Coronary artery (tissue), 2 donors: ENCODE results near the gene TMEM161A.
"Not testable (repeated sequence)": the region's sequence is repeated elsewhere in the genome, so short reads cannot be mapped to it uniquely, and the experiment has no call there.

ENCODE experiments used
- DNase-seq: peaks from one replicate; pipeline ENCODE4 v3.0.0-alpha.2; 2017; ENCODE audit warnings: low spot score
- H3K27ac ChIP-seq, 2 donors: fragments of 200-600 bp; sonication (generic); one replicate each; pipeline ENCODE4 v1.5.1; 2016 to 2019
- H3K4me3 ChIP-seq: fragments of 200-600 bp; sonication (generic); 2 replicates; pipeline ENCODE4 v1.5.1; 2016; ENCODE audit warnings: mild to moderate bottlenecking, moderate library complexity
- CTCF ChIP-seq: fragments of 200-600 bp; sonication (generic); IDR thresholded peaks from one replicate; pipeline ENCODE4 v1.5.1; 2019; ENCODE audit warnings: antibody characterized with exemption

TMEM161A gene

DNA sequence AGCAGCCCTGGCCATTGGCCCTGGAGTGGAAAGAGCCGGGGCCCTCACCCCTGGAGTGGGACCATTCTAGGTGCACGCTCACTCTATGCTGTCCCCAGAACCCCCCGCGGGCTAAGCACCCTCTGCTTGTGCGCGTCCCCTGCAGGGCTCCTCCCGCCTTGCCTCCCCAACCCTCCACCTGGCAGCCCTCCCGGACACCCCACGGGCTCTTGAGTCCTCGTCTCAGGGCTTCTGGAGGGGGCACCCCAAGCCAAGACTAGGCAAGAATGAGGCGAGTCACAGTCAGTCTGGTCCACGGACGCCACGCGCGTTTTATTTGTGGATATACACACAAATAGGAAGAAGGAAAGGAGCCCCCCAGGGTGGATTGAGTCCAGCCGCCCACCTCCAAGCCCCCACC lies 7.0 kb upstream of the TMEM161A start:
- TF ChIP-seq CTCF, result no peak
- no peak for DNase-seq
- no peak overlapping the region for H3K27ac ChIP-seq
- no peak overlapping the region for H3K4me3 ChIP-seq

DNA sequence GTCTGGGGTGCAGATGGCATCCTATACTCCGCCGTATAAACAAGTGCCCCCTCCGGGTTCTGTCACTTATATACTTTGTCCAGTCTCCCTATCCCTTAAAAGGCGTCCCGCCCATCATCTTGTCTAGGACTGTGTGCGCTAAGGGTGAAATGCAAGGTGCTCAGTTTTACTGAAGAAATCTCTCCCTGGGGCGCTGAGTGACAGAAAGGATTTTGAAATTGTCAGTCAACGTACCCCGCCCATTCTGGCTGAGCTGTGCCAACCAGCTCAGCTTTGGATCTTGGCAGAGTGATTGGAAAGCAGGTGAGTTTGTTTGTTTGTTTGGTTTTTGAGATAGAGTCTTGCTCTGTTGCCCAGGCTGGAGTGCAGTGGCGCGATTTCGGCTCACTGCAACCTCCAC lies 4.1 kb upstream of the TMEM161A start:
- DNase-seq, result no peak
- no peak for TF ChIP-seq CTCF
- H3K27ac ChIP-seq, result no peak overlapping the region
- no peak overlapping the region for H3K4me3 ChIP-seq

- H3K27ac ChIP-seq, result no peak overlapping the region
- no peak for DNase-seq
- TF ChIP-seq CTCF, result no peak
- no peak overlapping the region for H3K4me3 ChIP-seq
These were observed 2.2 kb upstream of the TMEM161A start for GRCh38 chr19:19140476-19140875.

- no peak for DNase-seq
- Histone ChIP-seq H3K27ac (no peak overlapping the region), H3K4me3 (no peak overlapping the region)
- peak; percentile 11 for TF ChIP-seq CTCF
These were observed 1.6 kb upstream of the TMEM161A start for GRCh38 chr19:19139876-19140229.

DNA sequence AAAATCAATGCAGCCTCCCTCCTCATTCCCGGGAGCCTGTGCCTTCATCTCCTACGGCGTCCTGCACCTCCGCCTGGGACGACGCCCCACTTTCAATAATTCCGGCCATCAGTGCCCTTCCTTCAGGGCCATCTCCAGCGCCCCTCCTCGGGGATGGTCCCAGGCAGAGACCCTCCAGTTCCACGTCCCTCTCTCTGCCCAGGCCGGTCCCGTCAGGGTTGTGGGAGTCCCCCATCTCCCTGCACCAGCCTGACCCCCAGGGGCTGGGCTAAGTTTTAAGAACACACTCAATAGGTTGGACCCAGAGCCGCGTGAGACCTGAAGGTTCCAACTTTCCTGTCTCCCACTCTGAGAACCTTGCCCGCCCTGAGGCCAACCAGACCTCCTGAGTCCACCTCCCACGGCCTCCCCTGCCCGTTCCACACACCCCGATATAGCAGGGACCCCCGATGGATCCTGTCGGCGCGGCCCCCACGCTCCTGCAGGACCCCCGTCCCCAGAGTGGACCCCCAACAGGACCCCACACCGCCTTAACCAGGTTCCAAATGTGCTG lies 646 bp downstream of the TMEM161A start:
- Histone ChIP-seq H3K4me3 (peak overlapping the region; percentile 75), H3K27ac (peak overlapping the region in 1 of 2 donors; percentile 63)
- no peak for DNase-seq
- TF ChIP-seq CTCF, result no peak

DNA sequence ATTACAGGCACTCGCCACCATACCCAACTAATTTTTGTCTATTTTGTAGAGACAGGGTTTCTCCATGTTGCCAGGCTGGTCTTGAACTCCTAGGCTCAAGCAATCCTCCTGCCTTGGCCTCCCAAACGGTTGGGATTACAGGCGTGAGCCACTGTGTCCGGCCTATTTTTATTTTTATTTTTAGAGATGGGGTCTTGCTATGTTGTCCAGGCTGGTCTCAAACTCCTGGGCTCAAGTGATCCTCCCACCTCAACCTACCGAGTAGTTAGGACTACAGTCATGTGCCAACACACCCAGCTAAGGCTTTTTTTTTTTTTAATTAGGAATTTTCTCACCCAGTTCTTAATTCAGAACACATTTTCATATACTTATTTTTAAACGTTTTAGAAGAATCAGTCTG lies 2.6 kb downstream of the TMEM161A start:
- not testable (repeated sequence) for DNase-seq, H3K27ac ChIP-seq, H3K4me3 ChIP-seq

GRCh38 chr19:19134687-19135158 lies 3.6 kb downstream of the TMEM161A start:
- TF ChIP-seq CTCF, result no peak
- no peak for DNase-seq
- Histone ChIP-seq H3K27ac (no peak overlapping the region), H3K4me3 (no peak overlapping the region)

DNA sequence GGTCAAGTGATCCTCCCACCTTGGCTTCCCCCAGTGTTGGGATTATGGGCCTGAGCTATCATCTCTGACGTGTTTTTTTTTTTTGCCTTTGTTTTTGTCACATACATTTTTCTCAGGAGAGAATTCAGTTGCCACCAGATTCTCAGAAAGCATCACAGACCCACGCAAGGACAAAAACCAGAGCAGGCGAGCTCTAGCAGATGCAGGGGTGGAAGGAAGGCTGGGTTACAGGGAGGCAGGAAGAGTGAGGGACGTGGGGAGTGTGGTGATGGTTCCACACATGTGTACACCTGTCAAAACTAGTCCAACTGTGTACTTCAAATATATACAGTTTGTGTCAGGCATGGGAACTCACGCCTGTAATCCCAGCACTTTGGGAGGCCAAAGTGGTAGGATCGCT lies 4.3 kb downstream of the TMEM161A start:
- Histone ChIP-seq H3K27ac (no peak overlapping the region), H3K4me3 (no peak overlapping the region)
- no peak for TF ChIP-seq CTCF
- DNase-seq, result no peak
